Measurements from ENCODE around the gene LST1. TPM values are rescaled to one million over a fixed set of nuclear protein-coding genes. Genes with fewer than 3 reads are reported as not detected.
"Not testable (repeated sequence)": the region's sequence is repeated elsewhere in the genome, so short reads cannot be mapped to it uniquely, and the experiment has no call there.

The LST1 gene
- total RNA-seq, 4 donors from 2014 or later = 3.7 to 72.9 (median 6.7) TPM

DNA sequence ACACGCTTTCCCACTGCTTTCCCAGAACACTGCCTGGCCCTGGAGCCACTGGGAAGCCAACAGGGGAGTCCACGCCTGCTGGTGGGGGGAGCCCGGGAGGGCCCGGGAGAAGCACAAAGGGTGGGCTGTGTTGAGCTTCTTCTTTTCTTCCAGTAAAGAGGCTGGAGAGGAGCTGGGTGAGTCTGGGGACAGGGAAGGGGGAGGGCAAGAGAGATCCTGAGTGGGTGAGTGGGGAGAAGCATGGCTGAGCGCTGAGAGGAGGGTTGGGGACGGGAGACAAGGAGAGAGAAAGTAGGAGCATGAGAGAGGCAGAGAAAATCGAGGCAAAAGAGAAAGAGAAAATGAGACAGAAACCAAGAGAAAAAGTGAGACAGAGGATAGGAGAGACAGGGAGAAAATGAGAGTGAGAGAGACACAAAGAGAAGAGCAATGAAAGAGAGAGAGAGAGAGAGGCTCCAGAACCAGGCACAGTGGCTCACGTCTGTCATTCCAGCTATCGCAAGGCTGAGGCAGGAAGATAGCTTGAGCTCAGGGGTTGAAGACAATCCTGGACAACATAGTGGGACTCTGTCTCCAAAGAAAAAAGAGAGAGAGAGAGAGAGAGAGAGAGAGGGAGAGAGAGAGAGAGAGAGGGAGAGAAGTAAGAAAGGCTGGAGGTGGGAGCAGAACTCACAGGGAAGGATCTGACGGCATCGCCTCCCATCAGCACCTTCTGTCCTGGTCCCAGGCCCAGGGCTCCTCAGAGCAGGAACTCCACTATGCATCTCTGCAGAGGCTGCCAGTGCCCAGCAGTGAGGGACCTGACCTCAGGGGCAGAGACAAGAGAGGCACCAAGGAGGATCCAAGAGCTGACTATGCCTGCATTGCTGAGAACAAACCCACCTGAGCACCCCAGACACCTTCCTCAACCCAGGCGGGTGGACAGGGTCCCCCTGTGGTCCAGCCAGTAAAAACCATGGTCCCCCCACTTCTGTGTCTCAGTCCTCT, 2.0 kb downstream of the LST1 start:
- Histone ChIP-seq H3K27ac (no peak overlapping the region), H3K4me3 (no peak overlapping the region), H3K4me1 (peaks cover 2% of the 10 kb centered on the region), H3K27me3 (no peaks in the 10 kb centered on the region), H3K36me3 (no peaks in the 10 kb centered on the region), H3K9me3 (no peaks in the 10 kb centered on the region)
- TF ChIP-seq, protein P1, sequence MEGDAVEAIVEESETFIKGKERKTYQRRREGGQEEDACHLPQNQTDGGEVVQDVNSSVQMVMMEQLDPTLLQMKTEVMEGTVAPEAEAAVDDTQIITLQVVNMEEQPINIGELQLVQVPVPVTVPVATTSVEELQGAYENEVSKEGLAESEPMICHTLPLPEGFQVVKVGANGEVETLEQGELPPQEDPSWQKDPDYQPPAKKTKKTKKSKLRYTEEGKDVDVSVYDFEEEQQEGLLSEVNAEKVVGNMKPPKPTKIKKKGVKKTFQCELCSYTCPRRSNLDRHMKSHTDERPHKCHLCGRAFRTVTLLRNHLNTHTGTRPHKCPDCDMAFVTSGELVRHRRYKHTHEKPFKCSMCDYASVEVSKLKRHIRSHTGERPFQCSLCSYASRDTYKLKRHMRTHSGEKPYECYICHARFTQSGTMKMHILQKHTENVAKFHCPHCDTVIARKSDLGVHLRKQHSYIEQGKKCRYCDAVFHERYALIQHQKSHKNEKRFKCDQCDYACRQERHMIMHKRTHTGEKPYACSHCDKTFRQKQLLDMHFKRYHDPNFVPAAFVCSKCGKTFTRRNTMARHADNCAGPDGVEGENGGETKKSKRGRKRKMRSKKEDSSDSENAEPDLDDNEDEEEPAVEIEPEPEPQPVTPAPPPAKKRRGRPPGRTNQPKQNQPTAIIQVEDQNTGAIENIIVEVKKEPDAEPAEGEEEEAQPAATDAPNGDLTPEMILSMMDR (IDR thresholded peaks at IDR 0.05) = no peak
- TF ChIP-seq POLR2AphosphoS5 (IDR thresholded peaks at IDR 0.05) = no peak
- 64% methylated on average over 11 of the region's 12 CpGs for WGBS
- no peak for DNase-seq (ENCODE audit: low spot score in 2 of 2)

DNA sequence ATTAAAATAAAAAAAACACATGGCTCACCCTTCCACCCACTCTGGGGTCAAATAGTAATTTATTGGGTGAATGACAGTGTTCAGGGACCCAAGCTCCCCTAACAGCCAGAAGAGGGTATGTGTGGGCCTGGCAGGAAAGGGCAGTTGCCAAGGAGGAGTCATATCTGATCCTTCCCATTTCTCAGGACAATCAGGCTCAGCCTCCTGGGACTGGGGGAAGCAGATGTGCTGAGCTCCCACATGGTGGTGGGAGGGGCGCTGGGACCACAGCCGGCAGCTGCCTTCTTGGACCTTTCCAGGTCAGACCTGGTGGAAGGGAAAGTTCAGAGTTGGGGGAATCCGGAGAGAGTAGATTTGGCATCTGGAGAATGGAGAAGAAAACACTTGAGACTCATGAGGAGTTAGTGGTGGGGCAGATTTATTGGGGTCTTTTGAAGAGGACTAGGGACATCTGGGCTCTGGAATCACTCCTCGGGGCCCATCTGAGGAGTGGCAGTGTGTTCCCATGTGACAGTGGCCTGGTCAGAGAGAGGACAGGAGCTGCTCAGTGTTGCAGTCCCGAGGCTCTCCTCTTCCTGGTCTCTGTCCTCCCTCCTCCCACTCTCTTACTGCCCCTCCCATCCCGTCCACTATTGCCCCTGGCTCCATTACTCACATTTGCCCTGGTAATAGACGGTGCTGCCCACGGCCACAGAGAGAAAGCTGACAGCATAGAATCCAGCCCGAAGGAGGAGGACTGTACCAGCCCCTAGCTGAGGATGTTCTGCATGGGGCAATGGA, 3.0 kb downstream of the LST1 start:
- Histone ChIP-seq H3K27ac (no peak overlapping the region), H3K27me3 (no peaks in the 10 kb centered on the region), H3K36me3 (no peaks in the 10 kb centered on the region), H3K4me3 (no peak overlapping the region), H3K9me3 (no peaks in the 10 kb centered on the region), H3K4me1 (peaks cover 2% of the 10 kb centered on the region)
- no peak for TF ChIP-seq POLR2A (IDR thresholded peaks at IDR 0.05)
- TF ChIP-seq EP300 (IDR thresholded peaks at IDR 0.05) = no peak
- 40% methylated on average over 9 of the region's 9 CpGs for WGBS
- DNase-seq (ENCODE audit: low spot score in 2 of 2) = no peak

DNA sequence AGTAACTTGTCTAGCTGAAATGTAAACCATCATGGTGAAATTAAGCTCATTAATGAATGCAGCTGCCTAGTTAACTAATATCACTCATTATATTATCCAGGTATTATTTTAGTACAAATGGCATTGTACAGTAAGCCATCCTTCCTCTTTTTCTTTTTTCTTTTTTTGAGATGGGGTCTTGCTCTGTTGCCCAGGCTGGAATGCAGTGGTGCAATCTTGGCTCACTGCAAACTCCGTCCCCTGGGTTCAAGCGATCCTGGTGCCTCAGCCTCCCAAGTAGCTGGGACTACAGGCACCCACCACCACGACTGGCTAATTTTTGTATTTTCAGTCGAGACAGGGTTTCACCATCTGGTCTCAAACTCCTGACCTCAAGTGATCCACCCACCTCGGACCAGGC, 4.6 kb downstream of the LST1 start:
- H3K27me3 ChIP-seq; H3K36me3 ChIP-seq; H3K9me3 ChIP-seq; H3K27ac ChIP-seq; H3K4me3 ChIP-seq; DNase-seq (ENCODE audit: low spot score in 2 of 2); H3K4me1 ChIP-seq: not testable (repeated sequence)
- 80% methylated on average over 5 of the region's 5 CpGs for WGBS

DNA sequence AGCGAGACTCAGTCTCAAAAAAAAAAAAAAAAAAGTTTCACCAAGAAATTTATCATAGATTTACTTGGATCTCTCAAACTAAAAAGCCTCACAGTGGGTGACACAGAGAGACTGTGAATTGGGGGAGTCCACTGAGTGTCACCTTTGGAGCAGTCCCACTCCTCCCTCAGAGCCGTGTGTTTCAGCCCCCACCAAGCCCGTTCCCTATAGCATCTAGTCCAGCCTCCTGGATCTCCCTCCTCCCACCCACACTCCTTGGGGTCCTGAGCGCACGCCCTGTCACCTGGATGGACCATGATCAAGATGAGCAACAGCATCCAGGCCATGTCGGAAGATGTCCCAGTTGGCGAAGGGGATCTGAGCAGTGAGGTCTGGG, 6.3 kb downstream of the LST1 start:
- 87% methylated on average over 7 of the region's 7 CpGs for WGBS
- H3K27ac ChIP-seq = no peak overlapping the region
- TF ChIP-seq EP300 (IDR thresholded peaks at IDR 0.05) = no peak
- TF ChIP-seq, protein P1 (IDR thresholded peaks at IDR 0.05) = no peak
- no peak for TF ChIP-seq POLR2A (IDR thresholded peaks at IDR 0.05)
- no peak for TF ChIP-seq POLR2AphosphoS5 (IDR thresholded peaks at IDR 0.05)

DNA sequence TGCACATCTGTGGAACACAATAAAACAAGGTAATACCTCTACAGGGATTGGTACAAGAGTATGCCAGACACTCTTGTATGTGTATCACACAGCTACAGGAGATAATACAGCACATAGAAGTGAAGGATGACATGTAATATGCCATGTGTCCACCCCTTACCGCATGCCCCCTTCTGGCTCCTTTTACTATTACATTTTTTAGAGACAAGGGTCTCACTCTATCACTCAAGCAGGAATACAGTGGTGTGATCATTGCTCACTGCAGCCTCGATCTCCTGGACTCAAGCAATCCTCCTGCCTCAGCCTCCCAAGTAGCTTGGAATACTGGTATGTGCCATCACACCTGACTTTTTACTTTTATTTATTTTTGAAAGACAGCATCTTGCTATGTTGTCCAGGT, 10.9 kb downstream of the LST1 start:
- H3K9me3 ChIP-seq = no peaks in the 10 kb centered on the region
- WGBS = 35% methylated on average over 2 of the region's 2 CpGs
- no peak overlapping the region for H3K4me3 ChIP-seq
- H3K27ac ChIP-seq = no peak overlapping the region
- no peaks in the 10 kb centered on the region for H3K4me1 ChIP-seq
- TF ChIP-seq EP300 (IDR thresholded peaks at IDR 0.05) (no peak), POLR2A (IDR thresholded peaks at IDR 0.05) (no peak), POLR2AphosphoS5 (IDR thresholded peaks at IDR 0.05) (no peak)
- TF ChIP-seq, protein P1 (IDR thresholded peaks at IDR 0.05) = no peak
- DNase-seq (ENCODE audit: low spot score in 2 of 2) = no peak
- no peaks in the 10 kb centered on the region for H3K36me3 ChIP-seq
- H3K27me3 ChIP-seq = no peaks in the 10 kb centered on the region

More for the DNA sequence above, 6.3 kb downstream of the LST1 start:
- Histone ChIP-seq H3K36me3 (no peaks in the 10 kb centered on the region), H3K27me3 (no peaks in the 10 kb centered on the region), H3K4me1 (peaks cover 2% of the 10 kb centered on the region), H3K4me3 (no peak overlapping the region), H3K9me3 (no peaks in the 10 kb centered on the region)
- DNase-seq (ENCODE audit: low spot score in 2 of 2) = no peak

DNA sequence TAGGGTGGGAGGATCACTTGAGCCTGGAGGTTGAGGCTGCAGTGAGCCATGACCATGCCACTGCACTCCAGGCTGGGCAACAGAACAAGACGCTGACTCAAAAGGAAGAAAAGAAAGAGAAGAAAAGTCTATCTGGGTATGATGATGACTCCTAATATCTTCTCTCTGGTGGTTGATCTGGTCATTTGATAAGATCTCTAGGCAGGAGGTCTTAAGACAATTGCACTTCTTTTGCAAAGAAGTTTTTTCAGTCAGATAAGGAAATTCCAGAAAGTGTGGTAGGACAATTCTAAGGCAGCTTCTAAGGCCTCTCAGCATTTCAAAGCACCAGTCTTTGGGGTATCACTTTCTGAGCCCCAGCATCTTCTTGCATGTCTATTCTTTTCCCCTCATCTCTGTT, 21.2 kb downstream of the LST1 start:
- no peaks in the 10 kb centered on the region for H3K36me3 ChIP-seq

More for the DNA sequence above, 21.2 kb downstream of the LST1 start:
- H3K27me3 ChIP-seq = no peaks in the 10 kb centered on the region
- no peaks in the 10 kb centered on the region for H3K4me1 ChIP-seq
- WGBS = 88% methylated on average over 1 of the region's 1 CpG
- H3K4me3 ChIP-seq = no peak overlapping the region
- TF ChIP-seq, protein P1 (IDR thresholded peaks at IDR 0.05) = no peak
- TF ChIP-seq EP300 (IDR thresholded peaks at IDR 0.05) (no peak), POLR2A (IDR thresholded peaks at IDR 0.05) (no peak), POLR2AphosphoS5 (IDR thresholded peaks at IDR 0.05) (no peak)
- no peak for DNase-seq (ENCODE audit: low spot score in 2 of 2)
- H3K27ac ChIP-seq = no peak overlapping the region
- no peaks in the 10 kb centered on the region for H3K9me3 ChIP-seq

Measured in suprapubic skin (tissue), 4 donors.